ENCODE measurements around the gene NSMCE3.

The NSMCE3 gene

GRCh38 chr15:29220852-29221251, 48.8 kb downstream of the NSMCE3 start:
- DNase-seq (ENCODE audit: low read depth): no peak

- DNase-seq (ENCODE audit: low read depth): no peak
These were observed 52.7 kb downstream of the NSMCE3 start for GRCh38 chr15:29216955-29217354.
